ENCODE results near the gene ATP10A. TPM values are rescaled to one million over a fixed set of nuclear protein-coding genes. Genes with fewer than 3 reads are reported as not detected.
A peak's percentile ranks its signal among the peaks of the same experiment; 100 is the strongest.

Gene ATP10A
- total RNA-seq, 3 donors from 2014 or later = 2.4 to 4.5 (median 2.7) TPM

- peaks cover 11% of the 10 kb centered on the region for H3K9me3 ChIP-seq
- ATAC-seq (peak; percentile 34), DNase-seq (no peak)
- no peak overlapping the region for H3K4me3 ChIP-seq
- intact Hi-C loops (cut with DNase I, micrococcal nuclease) = no loop called here
- TF ChIP-seq CTCF (IDR thresholded peaks at IDR 0.05) = no peak
- H3K4me1 ChIP-seq (ENCODE audit: low read depth) = no peaks in the 10 kb centered on the region
- no peaks in the 10 kb centered on the region for H3K36me3 ChIP-seq (ENCODE audit: low read depth)
These were observed 42.0 kb upstream of the ATP10A start for GRCh38 chr15:25905140-25905539.

- peak; percentile 13 for ATAC-seq
- Histone ChIP-seq H3K36me3 (ENCODE audit: low read depth) (no peaks in the 10 kb centered on the region), H3K4me1 (ENCODE audit: low read depth) (no peaks in the 10 kb centered on the region), H3K4me3 (no peak overlapping the region), H3K9me3 (peaks cover 11% of the 10 kb centered on the region)
- no peak for TF ChIP-seq CTCF (IDR thresholded peaks at IDR 0.05)
- intact Hi-C loops (cut with DNase I, micrococcal nuclease) = no loop called here
- peak in 1 of 3 donors; percentile 26 for DNase-seq
These were observed 40.0 kb upstream of the ATP10A start for GRCh38 chr15:25903024-25903581.

GRCh38 chr15:25901811-25902605, 38.9 kb upstream of the ATP10A start:
- peaks cover 11% of the 10 kb centered on the region for H3K9me3 ChIP-seq
- H3K36me3 ChIP-seq (ENCODE audit: low read depth) = no peaks in the 10 kb centered on the region
- no peaks in the 10 kb centered on the region for H3K4me1 ChIP-seq (ENCODE audit: low read depth)
- no peak for DNase-seq
- H3K4me3 ChIP-seq = no peak overlapping the region
- no peak for ATAC-seq
- no peak for TF ChIP-seq CTCF (IDR thresholded peaks at IDR 0.05)
- intact Hi-C loops (cut with DNase I, micrococcal nuclease) = no loop called here

- no peak for DNase-seq
- no peak for ATAC-seq
- H3K9me3 ChIP-seq = peaks cover 11% of the 10 kb centered on the region
- intact Hi-C loops (cut with DNase I, micrococcal nuclease) = no loop called here
- H3K4me1 ChIP-seq (ENCODE audit: low read depth) = no peaks in the 10 kb centered on the region
- H3K36me3 ChIP-seq (ENCODE audit: low read depth) = no peaks in the 10 kb centered on the region
- TF ChIP-seq CTCF (IDR thresholded peaks at IDR 0.05) = no peak
- no peak overlapping the region for H3K4me3 ChIP-seq
These were observed 37.8 kb upstream of the ATP10A start for GRCh38 chr15:25900901-25901300.

GRCh38 chr15:25900431-25900830, 37.3 kb upstream of the ATP10A start:
- intact Hi-C loops (cut with DNase I, micrococcal nuclease) = no loop called here
- no peak for TF ChIP-seq CTCF (IDR thresholded peaks at IDR 0.05)
- H3K4me1 ChIP-seq (ENCODE audit: low read depth) = no peaks in the 10 kb centered on the region
- no peaks in the 10 kb centered on the region for H3K36me3 ChIP-seq (ENCODE audit: low read depth)
- ATAC-seq (no peak), DNase-seq (no peak)
- H3K9me3 ChIP-seq = peaks cover 11% of the 10 kb centered on the region
- no peak overlapping the region for H3K4me3 ChIP-seq
